ENCODE results near the gene TSPAN9. TPM values are rescaled to one million over a fixed set of nuclear protein-coding genes. Genes with fewer than 3 reads are reported as not detected.

Gene TSPAN9
- total RNA-seq, 2 donors from 2014 or later: 14.0 to 18.5 TPM

- peak overlapping the region in 1 of 4 donors; percentile 24 for H3K27ac ChIP-seq
- 65 to 80% methylated on average over 6 of the region's 6 CpGs for WGBS, 2 donors
- no peak overlapping the region for H3K4me3 ChIP-seq
- no peaks in the 10 kb centered on the region for H3K27me3 ChIP-seq
- H3K9me3 ChIP-seq: no peaks in the 10 kb centered on the region
- intact Hi-C loops (cut with DNase I): no loop called here
- no peak for ATAC-seq
- no peak for DNase-seq
- TF ChIP-seq CTCF (IDR thresholded peaks at IDR 0.05) (no peak), POLR2A (IDR thresholded peaks at IDR 0.05) (no peak)
- no peaks in the 10 kb centered on the region for H3K36me3 ChIP-seq (replicated peaks in 1 of 2; ENCODE audit: insufficient read depth in 1 of 2, low read depth in 2 of 2)
- peaks cover 18% of the 10 kb centered on the region for H3K4me1 ChIP-seq
These were observed 6.2 kb downstream of the TSPAN9 start for GRCh38 chr12:3083241-3083920.

- ATAC-seq: no peak
- Histone ChIP-seq H3K4me1 (peaks cover 16% of the 10 kb centered on the region), H3K27ac (peak overlapping the region in 1 of 4 donors; percentile 24), H3K4me3 (no peak overlapping the region), H3K36me3 (replicated peaks in 1 of 2; ENCODE audit: insufficient read depth in 1 of 2, low read depth in 2 of 2) (no peaks in the 10 kb centered on the region), H3K9me3 (no peaks in the 10 kb centered on the region), H3K27me3 (no peaks in the 10 kb centered on the region)
- no peak for TF ChIP-seq POLR2A (IDR thresholded peaks at IDR 0.05)
- no peak for TF ChIP-seq CTCF (IDR thresholded peaks at IDR 0.05)
- DNase-seq: no peak
- WGBS, 2 donors: 81 to 91% methylated on average over 5 of the region's 5 CpGs
- intact Hi-C loops (cut with DNase I): no loop called here
These were observed 6.8 kb downstream of the TSPAN9 start for GRCh38 chr12:3083921-3084347.

GRCh38 chr12:3084742-3085141 is 7.6 kb downstream of the TSPAN9 start:
- 94 to 99% methylated on average over 10 to 12 of the region's 12 CpGs for WGBS, 2 donors
- H3K27me3 ChIP-seq: no peaks in the 10 kb centered on the region
- H3K9me3 ChIP-seq: no peaks in the 10 kb centered on the region
- H3K4me1 ChIP-seq: peaks cover 16% of the 10 kb centered on the region
- H3K4me3 ChIP-seq: no peak overlapping the region
- intact Hi-C loops (cut with DNase I): no loop called here
- no peak for ATAC-seq
- TF ChIP-seq CTCF (IDR thresholded peaks at IDR 0.05) (no peak), POLR2A (IDR thresholded peaks at IDR 0.05) (no peak)
- H3K27ac ChIP-seq: peak overlapping the region in 1 of 4 donors; percentile 52
- no peaks in the 10 kb centered on the region for H3K36me3 ChIP-seq (replicated peaks in 1 of 2; ENCODE audit: insufficient read depth in 1 of 2, low read depth in 2 of 2)
- DNase-seq: no peak

GRCh38 chr12:3085341-3086139 is 8.4 kb downstream of the TSPAN9 start:
- Histone ChIP-seq H3K27me3 (no peaks in the 10 kb centered on the region), H3K4me1 (peaks cover 16% of the 10 kb centered on the region), H3K9me3 (no peaks in the 10 kb centered on the region), H3K27ac (peak overlapping the region in 2 of 4 donors; percentile 52 to 57), H3K36me3 (replicated peaks in 1 of 2; ENCODE audit: insufficient read depth in 1 of 2, low read depth in 2 of 2) (no peaks in the 10 kb centered on the region), H3K4me3 (no peak overlapping the region)
- no peak for TF ChIP-seq POLR2A (IDR thresholded peaks at IDR 0.05)
- TF ChIP-seq CTCF (IDR thresholded peaks at IDR 0.05): no peak
- intact Hi-C loops (cut with DNase I): no loop called here
- 54 to 57% methylated on average over 12 to 19 of the region's 19 CpGs for whole genome bisulfite sequencing, 2 donors
- peak; percentile 54 for ATAC-seq
- no peak for DNase-seq

Measured in body of pancreas (tissue), 4 donors.